ENCODE measurements around the gene RCAN2.

Gene RCAN2

GRCh38 chr6:46251583-46252339 lies 239.5 kb downstream of the RCAN2 start:
- no peak for DNase-seq (ENCODE audit: low spot score)

DNA sequence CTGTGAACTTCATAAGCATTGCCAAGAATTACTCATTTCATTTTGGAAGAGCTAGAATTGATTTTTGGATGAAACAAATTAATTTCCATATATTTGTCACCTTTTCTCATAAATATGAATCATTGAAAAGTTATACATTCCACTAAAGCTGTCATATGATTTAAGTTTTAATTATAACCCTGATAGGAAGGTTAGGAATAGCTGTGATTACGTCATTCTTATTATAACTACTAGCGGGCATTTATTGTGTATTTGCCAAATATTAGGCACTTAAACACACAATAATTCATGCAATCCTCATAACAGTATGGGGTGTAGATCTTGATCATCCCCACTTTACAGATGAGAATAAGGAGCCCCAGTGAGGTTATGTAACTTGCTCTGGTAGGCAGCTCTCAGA lies 243.1 kb downstream of the RCAN2 start:
- DNase-seq (ENCODE audit: low spot score): no peak

GRCh38 chr6:46246727-46247126 lies 244.5 kb downstream of the RCAN2 start:
- no peak for DNase-seq (ENCODE audit: low spot score)

DNA sequence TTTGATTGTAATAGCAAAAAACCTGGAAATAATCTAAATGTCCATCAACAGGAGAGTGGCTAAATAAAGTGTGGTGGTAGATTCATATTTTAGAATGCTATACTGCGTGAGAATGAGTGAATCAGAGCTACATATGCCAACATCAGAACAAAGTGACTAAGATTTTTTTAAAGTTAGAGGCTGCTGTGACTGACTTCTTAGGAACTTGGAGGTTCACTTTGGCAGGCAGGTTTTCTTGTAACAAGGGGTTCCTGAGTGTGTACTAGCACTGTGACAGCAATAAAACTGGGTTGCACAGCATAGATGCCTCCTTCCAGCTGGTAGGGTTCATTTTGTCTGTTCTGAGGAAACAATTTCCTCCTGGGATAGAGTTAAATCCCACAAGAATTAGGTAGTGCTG lies 245.2 kb downstream of the RCAN2 start:
- no peak for DNase-seq (ENCODE audit: low spot score)

GRCh38 chr6:46244670-46245069 lies 246.6 kb downstream of the RCAN2 start:
- DNase-seq (ENCODE audit: low spot score): no peak

DNA sequence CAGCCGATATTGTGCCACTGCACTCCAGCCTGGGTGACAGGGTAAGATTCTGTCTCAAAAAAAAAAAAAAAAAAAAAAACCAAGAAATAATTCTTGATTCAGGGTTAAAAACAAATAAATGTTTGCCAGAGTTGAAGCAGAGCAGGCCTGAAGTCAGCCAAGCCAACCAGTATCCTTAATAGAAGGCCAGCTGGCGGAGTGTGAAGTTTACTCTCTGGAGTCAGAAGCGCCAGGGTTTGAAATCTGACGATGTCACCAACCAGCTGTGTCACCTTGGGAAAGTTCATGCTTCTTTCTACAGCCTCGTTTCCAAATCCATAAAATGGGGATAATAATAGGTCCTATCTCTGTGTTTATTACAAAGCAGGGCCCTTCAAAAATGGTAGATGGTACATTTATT lies 247.5 kb downstream of the RCAN2 start:
- no peak for DNase-seq (ENCODE audit: low spot score)

- DNase-seq (ENCODE audit: low spot score): no peak
These were observed 248.3 kb downstream of the RCAN2 start for GRCh38 chr6:46242921-46243320.

DNA sequence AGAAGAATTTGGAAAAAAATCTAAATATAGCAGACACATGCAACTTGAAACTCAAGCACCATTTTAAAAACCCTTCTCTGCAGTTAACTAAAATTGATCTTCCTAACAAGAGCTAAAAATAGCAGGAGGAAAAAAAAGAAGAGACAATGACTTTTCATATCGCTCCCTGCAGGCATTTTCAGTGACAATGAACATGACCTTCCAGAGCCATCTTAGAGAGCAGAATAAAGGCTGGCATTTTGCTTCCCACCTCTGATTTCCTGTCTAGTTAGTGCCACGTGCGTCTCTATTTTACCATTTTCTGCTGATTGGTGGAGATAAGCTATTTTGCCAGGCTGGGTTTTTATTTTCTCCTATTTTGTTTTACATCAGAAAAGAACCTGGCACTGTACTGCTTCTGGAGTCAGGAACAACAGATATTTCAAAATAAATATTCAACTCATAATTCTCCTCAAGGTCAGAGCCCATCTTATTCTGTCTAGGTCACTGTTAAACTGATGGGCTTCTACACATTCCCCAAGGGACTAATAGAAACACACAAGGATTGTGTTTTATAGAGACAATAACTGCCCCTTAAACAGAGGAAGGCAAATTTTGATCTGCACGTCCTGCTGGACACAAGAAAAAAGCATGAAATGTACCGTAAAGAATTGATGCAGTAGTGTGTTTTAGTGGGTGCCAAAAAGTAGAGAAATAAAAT lies 250.2 kb downstream of the RCAN2 start:
- no peak for DNase-seq (ENCODE audit: low spot score)

DNA sequence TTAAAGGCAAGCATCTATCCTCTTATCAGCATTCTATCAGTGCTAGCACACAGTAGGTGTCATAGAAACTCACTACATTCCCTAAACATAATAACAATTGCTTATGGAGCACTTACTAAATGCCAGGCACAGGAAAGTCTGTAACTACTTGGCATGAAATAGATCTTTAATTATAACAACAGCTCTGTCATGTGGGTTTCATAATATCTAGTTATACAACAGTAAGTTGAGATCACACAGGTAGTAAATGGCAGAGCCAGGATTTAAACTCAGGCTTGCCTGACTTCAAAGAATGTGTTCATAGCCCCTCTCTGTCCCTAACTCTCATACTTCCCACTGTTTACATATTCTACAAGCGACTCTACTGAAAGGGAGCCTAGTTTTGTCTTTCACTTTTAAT lies 254.5 kb downstream of the RCAN2 start:
- DNase-seq (ENCODE audit: low spot score): no peak

GRCh38 chr6:46235242-46235641 lies 256.0 kb downstream of the RCAN2 start:
- DNase-seq (ENCODE audit: low spot score): no peak

- no peak for DNase-seq (ENCODE audit: low spot score)
These were observed 256.5 kb downstream of the RCAN2 start for GRCh38 chr6:46234700-46235099.

GRCh38 chr6:46234156-46234556 lies 257.1 kb downstream of the RCAN2 start:
- DNase-seq (ENCODE audit: low spot score): no peak

DNA sequence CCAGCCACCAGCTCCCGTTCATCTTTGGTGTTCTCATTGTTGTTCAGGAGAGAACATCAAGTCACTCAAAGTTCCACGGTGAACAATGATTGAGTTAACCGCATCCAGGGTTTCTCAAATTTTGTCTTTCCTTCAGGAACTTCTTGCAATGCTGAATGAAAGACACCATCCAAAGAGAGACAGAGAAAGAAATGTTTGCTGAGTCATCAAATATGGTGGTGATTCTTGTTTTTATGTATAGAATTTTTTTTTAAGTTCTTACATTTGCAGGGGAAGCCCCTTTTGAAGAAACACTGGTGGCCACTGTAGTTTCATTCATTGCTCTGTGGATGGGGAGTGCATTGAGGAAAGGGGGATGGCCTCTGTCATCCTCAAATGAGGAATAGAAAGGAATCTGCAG lies 258.1 kb downstream of the RCAN2 start:
- DNase-seq (ENCODE audit: low spot score): no peak

- no peak for DNase-seq (ENCODE audit: low spot score)
These were observed 269.0 kb downstream of the RCAN2 start for GRCh38 chr6:46222286-46222685.

DNA sequence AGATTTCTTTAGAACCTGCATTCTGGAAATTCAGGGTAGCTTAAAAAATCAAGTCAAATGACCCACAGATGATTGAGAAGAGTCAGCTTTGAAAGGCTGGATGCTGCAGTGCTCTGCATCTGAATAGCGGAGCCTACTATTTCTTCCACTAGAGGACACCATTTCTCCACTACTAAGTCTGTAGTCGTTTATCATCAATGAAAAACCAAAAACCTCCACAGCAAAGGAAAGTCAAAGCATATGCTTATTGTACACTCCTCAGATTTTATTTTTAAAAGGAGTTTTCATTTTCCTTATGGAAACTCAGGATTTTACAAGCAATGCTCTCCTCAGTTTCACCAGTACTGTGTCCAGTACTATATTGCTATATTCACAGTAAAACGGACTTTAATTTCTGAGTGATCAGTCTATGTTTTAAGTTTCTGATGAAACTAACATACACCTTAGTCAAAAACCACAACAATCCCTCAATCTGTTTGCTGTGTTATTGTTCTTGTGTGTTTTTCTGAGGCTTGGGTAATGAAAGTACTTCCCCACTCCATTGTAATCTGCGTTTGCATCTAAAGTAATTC lies 269.9 kb downstream of the RCAN2 start:
- no peak for DNase-seq (ENCODE audit: low spot score)

GRCh38 chr6:46220352-46221221 lies 270.7 kb downstream of the RCAN2 start:
- no peak for DNase-seq (ENCODE audit: low spot score)

GRCh38 chr6:46219661-46220060 lies 271.6 kb downstream of the RCAN2 start:
- DNase-seq (ENCODE audit: low spot score): no peak

GRCh38 chr6:46218457-46218856 lies 272.8 kb downstream of the RCAN2 start:
- no peak for DNase-seq (ENCODE audit: low spot score)

- DNase-seq (ENCODE audit: low spot score): no peak
These were observed 273.5 kb downstream of the RCAN2 start for GRCh38 chr6:46217671-46218131.

GRCh38 chr6:46216879-46217278 lies 274.4 kb downstream of the RCAN2 start:
- DNase-seq (ENCODE audit: low spot score): no peak

GRCh38 chr6:46215777-46216176 lies 275.5 kb downstream of the RCAN2 start:
- DNase-seq (ENCODE audit: low spot score): no peak

DNA sequence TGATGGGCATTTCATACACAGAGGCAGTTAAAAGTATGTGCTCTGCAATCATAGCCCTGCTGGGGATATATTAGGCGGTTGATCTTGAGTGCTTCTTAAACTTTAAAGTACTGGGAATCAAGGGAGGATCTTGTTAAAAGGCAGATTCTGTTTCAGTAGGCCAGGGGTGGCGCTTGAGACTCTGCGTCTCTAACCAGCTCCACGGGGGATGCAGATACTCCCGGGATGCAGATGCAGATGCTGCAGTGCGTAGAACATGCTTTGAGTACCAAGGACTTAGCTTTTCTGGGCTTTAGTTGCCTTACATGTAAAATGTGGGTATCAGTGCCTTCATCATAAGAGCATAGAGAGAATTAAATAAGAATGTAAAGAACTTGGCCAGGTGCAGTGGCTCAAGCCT lies 276.0 kb downstream of the RCAN2 start:
- no peak for DNase-seq (ENCODE audit: low spot score)

All from hematopoietic multipotent progenitor cell treated with erythropoietin and hydrocortisone succinate and interleukin-3 and kit ligand, for 15 days (in vitro differentiated cells).